NCI-H82 treated with DMSO at 0.1 percent for 48 hours (cell line): ENCODE measurements around the gene UVSSA.

ENCODE experiments used
- DNase-seq: peaks from one replicate; lab custom pipeline; 2025; ENCODE audit not compliant: unreplicated experiment; lab: John Stamatoyannopoulos, UW

UVSSA gene

DNA sequence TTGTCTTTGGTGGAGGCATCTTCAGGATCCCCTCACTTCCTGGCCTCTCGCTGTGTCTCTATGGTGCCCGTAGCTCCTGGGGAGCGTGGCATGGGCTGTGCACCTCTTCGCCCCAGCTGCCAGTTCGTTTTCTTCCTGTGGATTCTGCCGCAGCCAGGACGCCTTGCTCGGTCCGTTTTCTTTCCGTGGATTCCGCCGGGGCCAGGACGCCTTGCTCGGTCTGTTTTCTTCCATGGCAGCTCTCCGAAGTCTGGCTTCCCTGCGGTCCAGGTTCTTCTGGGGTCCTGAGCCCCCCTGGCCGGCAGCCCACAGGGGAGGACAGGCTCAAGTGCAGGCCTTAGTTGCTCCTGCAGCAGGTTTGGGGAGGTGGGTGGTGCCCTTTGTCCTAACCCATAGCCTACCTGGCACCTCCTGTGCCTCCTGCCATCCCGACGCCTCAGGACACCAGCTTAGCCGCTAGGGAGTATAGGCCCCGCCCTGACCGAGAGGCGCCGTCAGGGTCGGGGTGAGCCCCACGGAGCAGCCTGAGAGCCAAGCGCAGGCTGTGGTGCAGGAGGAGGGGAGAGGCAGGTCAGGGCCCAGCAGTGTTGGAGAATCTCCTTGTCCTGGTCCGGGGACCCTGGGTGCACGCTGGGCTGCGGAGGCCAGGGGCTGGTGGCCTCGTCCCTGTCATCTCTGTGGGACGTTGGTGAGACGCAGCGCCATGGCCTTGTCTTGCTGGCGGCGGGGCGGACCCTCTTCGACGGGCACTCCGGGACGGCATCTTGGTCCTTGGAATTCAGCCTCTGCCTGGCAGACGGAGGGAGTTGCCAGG, 27.1 kb downstream of the UVSSA start:
- DNase-seq, result no peak

- DNase-seq, result no peak
Measured at GRCh38 chr4:1374706-1375045, 27.7 kb downstream of the UVSSA start.

DNA sequence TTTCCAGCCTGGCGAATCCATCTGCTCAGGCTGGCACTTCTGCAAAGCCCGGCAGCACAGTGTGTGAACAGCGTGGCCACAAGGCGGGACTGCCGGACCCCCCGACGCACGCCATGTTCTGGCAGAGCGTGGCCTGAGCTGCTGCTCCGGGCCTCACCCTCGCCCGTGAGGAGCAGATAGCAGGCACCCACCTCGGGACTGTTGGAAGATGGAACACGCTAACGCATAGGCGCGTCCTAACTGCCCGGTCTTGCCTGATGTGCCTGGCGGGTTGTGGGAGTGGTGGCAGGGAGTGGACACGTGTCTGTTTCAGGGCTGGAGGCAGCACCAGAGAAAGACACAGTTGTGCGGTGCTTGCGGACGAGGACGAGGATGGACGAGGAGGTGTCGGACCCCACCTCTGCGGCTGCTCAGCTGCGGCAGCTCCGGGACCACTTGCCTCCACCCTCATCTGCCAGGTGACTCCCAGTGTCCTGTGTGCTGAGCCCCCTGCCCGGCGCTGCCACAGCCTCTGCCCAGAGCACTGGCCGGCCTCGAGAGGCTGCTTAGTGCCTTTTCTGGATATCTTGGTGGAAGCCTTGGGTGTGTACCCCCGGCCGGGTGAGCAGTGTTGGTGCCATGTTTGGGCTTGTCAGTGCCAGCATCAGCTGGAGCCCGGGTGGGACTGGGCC, 28.2 kb downstream of the UVSSA start:
- DNase-seq, result no peak

DNA sequence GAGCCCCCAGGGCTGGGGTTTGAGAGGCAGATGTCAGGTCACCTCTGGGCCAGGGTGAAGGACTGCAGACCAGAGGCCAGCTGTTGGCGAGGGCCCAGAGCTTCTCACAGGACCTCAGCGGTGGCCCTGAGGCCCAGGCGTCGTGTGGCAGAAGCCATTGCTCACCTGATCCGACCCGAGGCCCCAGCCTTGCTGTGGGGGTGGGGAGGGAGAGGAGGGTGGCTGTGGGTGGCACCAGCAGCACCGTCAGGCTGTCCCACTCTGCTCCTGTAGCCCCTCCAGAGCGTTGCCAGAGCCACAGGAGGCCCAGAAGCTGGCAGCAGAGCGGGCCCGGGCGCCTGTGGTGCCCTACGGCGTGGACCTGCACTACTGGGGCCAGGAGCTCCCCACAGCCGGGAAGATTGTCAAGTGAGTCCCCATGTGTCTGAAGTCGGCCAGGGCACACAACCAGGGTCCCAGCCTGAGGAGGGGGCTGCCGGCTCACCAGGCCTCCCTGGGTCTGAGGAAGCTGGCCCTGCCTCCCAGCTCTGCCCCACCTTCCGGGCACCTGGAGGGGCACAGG, 28.8 kb downstream of the UVSSA start:
- no peak for DNase-seq

- no peak for DNase-seq
Measured at GRCh38 chr4:1376391-1376840, 29.4 kb downstream of the UVSSA start.

DNA sequence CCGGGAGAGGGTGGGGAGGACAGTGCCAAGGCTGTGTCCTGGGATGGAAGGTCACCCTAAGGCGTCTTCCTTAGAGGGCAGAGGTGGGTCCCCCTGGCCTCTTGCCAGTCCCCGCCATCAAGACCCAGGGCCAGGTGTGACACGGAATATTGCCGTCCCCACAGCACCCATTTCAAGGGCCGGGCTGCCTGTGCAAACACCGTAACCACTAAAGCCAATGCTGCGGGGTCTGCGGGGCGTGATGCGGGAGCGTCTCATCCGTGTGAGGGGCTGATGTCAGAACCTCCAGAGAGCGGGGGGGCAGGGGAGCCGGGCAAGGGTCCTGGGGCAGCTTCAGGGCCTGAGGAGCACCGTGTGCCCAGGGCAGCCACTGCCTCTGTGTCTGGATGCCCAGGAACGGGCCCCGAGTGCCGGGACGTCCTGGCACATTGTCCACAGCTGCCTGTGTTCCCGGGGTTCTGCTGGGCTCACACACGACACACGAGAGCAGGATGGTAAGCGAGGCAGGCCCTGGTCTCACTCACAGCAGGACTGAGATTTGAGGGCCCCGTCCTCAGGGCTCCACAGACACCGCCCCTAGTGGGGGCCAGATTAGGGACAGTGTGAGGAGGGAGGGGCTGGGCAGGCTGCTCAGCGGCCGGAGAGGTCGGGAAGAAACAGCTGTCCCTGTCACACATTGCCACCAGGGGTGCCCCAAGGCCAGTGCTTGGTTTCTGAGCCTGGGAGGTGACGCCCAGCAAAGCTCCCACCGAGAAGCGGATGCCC, 30.0 kb downstream of the UVSSA start:
- no peak for DNase-seq

DNA sequence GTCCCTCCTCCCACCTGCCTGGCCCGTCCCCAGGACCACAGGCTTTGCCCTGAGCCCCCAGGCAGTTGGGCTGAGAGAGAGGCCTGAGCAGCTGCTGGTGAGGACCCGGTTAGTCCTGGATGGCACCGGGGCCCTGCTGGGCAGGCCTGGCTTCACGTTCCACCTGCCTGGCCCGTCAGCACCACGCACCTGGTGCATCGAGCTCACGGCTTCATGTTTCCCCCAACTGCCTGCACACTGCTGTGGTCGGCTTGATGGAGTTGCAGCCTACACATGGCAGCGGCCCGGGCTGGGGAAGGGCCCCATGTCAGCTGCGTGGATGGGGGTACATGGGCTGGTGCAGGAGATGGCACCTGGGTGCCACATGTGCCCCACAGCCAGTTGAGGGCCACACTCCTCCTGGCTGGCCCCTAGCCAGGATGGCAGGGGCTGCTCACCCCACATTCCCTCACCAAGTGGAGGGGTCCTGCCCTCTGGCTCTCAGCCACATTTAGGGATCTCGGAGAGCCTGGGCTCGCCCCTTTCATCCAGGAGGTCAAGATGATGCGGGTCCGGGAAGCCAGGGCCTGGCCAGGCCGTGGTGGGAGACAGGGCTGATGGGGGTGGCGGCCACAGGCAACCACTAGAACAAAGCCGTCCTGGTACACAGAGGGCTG, 30.7 kb downstream of the UVSSA start:
- no peak for DNase-seq

GRCh38 chr4:1378559-1379231, 31.7 kb downstream of the UVSSA start:
- DNase-seq, result no peak

- no peak for DNase-seq
Measured at GRCh38 chr4:1379351-1379781, 32.4 kb downstream of the UVSSA start.

- DNase-seq, result no peak
Measured at GRCh38 chr4:1379801-1380331, 32.9 kb downstream of the UVSSA start.

DNA sequence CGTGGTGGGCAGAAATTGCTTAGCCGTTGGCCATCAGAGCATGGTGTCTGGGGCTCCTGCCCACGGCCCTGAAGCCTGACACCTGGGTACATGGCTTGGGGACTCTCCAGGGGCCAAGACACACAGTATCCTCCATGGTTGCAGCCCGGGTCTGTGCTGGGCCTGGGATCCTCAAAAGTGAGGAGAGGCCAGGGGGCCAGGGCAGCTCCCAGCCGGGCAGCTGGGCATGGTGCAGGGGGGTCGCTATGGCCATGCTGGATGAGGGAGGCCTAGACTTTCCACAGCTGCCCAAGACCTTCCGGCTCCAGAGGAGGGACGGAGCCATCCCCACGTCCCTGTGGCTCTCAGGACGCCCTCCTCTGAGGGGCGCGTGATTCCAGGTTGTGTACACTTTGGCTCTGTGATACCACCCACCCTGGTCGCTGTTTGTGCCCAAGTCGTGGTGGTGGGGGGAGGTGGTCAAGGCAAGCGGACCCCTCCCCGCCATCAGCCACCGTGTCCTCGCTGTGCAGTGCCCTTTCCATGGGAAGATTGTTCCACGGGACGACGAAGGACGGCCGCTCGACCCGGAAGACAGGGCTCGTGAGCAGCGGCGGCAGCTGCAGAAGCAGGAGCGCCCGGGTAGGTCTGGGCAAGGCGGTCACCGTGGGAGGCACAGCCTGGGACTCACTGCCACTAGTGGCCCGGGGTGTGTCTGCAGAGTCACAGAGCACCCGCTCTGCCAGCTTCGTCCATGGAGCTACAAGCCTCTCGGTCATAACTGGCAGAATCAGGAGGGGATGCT, 33.6 kb downstream of the UVSSA start:
- DNase-seq, result no peak

DNA sequence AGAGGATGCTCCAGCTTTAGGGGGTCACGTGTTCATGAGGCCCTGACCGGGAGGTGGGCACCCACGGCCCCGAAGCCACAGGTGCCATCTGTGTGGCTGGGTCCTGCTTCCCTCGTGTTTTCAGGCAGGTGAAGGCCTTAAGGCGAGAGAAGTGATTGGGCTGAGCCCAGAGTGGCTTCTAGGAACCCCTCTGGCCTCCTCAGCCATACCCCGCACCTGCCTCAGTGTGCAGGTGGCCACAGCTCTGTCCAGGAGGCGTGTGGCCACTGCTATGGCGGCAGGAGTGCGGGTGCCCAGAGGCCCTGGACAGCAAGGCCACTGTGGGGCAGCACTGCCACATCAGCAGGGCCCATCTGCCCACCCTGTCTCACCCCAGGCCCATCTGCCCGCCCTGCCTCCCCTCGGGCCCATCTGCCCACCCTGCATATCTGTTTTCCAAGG, 34.2 kb downstream of the UVSSA start:
- DNase-seq, result no peak

- no peak for DNase-seq
Measured at GRCh38 chr4:1381944-1382541, 35.0 kb downstream of the UVSSA start.

GRCh38 chr4:1382776-1383727, 36.0 kb downstream of the UVSSA start:
- DNase-seq, result no peak

DNA sequence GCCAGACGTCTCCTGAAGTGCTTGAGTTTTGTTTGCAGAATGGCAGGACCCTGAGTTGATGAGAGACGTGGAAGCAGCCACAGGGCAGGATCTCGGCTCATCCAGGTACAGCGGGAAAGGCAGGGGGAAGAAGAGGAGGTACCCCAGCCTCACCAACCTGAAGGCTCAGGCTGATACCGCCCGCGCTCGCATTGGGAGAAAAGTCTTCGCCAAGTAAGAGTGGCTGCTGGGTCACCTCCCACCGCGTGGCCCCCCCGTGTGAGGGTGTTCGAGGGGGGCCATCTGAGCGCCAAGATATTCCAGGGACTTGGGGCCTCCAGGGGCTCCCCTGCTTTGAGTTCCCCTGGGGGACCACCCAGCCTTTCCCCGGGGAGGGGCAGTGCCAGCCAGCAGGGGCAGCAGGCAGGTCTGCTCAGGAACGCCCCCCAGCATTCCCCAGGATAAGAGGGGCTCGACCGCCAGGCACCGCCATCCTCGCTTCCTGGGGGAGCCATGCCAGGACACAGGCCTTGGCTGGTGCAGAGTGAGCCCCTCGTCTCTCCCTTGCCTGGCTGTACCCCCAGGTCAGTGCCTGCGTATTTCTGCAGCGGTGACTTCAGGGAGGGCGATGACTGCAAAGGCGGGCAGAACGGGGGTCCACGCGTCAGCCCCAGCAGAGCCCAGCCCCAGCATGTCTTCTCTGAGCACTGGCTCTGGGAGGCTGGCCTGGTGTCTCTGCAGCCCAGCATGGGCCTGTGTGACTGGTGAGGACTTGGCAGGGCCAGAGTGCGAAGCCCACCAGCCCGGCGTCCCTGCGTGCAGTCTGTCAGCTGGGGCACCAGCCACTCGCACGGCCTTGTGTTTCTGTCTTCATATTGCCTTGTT, 37.0 kb downstream of the UVSSA start:
- DNase-seq, result no peak

GRCh38 chr4:1384675-1385372, 37.8 kb downstream of the UVSSA start:
- DNase-seq, result no peak
